Inflammatory macrophage treated with lipopolysaccharide for 4 hours (primary cell): ENCODE results near the gene FN3KRP.
"Not testable (repeated sequence)": the region's sequence is repeated elsewhere in the genome, so short reads cannot be mapped to it uniquely, and the experiment has no call there.

Experiments used
- DNase-seq: peaks from one replicate; pipeline ENCODE4 v3.0.0-alpha.2; 2020

FN3KRP gene

DNA sequence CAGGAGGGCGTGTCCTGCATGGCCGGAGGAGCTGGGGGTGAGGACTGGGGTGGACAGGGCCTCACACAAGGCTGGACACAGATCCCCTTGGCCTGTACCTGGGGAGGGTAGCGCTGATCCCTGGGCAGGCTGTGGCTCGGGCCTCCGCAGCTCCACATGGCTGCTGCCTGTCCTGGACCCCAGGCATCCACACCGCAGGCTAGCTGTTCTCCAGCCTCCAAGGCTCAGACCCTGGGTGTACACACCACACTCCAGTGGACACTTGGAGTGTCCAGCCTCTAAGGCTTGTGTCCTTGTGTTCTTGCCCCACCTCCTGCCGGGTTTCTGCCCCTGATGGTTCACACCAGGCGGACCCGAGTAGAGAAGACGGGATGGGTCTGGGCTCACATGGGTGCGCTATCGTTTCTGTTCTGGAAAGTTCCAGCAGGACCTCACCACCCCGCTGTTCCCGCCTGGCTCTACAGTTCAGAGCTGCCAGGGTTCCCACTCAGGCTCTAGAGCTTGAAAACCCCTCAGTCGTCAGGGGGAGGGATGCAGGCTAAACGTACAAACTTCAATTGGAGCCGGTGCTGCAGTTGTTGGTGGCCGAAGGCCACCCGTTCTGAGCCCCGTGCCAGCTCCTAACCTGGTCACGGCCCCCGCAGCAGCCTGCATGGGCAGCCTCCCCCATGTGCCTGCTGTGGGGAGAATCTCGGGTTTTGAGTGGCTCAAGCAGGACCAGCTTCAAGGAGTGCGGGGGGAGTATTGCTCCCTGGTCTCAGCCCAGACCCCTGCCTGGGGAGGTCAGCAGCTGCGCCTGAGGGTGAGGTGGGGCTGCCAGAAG, 6.6 kb upstream of the FN3KRP start:
- no peak for DNase-seq

GRCh38 chr17:82710499-82711232, 5.8 kb upstream of the FN3KRP start:
- DNase-seq, result no peak

GRCh38 chr17:82713071-82713723, 3.3 kb upstream of the FN3KRP start:
- no peak for DNase-seq

GRCh38 chr17:82718986-82719685, 2.6 kb downstream of the FN3KRP start:
- no peak for DNase-seq

DNA sequence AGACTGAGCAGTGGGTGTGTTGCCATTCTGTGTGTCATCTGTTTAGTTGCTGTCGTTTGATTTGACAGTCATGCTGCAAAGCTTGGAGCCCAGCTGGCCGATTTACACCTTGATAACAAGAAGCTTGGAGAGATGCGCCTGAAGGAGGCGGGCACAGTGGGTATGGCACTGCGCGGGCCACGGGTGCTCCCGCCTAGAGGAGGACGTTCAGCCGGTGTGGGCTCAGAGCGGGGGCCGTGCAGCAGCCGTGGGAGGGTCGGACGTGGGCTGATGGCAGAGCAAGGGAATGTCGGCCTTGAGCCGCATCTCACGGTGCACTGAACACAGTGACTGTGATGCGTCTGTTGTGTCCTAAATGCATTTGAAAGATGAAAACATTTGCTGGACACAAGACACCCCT, 3.7 kb downstream of the FN3KRP start:
- no peak for DNase-seq

GRCh38 chr17:82722341-82723013, 6.0 kb downstream of the FN3KRP start:
- DNase-seq, result no peak

DNA sequence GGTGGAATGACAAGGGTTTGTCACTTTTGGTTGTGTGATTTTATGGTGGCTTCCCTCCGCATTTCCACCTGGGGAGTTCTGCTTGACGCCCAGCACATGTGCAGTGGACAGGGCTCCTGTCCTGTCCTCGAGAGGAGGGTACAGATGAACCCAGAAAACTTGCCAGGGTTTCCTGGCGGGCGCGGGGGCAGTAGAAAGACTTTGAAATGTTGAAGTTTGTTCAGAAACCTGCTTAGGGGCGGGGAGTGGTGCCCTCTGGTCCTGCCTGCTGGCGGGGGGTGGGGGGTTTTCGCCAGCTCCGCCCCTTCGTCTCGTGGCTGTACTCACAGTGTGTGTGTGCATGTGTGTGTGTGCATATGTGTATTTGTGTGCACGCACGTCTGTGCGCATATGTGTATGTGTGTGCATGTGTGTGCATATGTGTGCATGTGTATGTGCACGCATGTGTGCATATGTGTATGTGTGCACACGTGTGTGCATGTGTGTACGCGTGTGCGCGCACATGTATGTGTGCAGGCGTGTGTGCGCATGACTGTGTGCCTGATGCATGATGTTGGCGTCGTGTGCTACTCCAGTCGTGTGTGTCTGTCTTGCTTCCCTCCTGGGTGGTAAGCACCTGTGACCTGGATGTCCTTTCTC, 6.8 kb downstream of the FN3KRP start:
- no peak for DNase-seq

- DNase-seq, result no peak
These were observed 9.9 kb downstream of the FN3KRP start for GRCh38 chr17:82726427-82726826.

- no peak for DNase-seq
These were observed 13.2 kb downstream of the FN3KRP start for GRCh38 chr17:82729479-82730260.

DNA sequence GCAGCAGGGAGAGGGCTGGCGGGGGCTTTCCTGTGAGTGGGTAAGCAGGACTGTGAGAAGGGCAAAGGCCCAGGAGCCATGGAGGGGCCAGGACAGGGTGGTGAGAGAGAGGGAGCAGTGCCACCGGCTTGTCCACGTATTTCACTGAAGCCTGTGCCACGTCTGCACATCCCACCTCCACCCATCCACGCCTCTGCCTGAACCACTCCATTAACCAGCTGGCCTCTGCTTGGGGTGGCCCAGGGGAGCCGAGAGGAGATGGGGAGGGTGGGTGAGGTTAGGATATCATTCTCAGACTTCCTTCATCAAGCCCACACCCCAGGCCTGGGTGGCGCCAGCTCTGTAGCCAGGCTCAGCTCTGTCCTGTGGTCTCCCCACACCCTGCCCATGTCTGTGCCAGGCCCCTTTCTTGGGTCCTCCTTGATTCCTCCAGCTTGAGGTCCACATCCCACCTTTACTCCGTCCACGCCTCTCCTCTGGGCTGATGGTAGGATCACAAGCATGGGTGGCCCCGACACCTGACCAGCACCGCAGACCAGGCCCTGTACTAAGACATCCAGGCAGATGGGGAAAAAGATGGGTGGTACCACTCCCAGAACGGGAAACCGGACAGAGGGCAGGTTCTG, 15.7 kb downstream of the FN3KRP start:
- no peak for DNase-seq

DNA sequence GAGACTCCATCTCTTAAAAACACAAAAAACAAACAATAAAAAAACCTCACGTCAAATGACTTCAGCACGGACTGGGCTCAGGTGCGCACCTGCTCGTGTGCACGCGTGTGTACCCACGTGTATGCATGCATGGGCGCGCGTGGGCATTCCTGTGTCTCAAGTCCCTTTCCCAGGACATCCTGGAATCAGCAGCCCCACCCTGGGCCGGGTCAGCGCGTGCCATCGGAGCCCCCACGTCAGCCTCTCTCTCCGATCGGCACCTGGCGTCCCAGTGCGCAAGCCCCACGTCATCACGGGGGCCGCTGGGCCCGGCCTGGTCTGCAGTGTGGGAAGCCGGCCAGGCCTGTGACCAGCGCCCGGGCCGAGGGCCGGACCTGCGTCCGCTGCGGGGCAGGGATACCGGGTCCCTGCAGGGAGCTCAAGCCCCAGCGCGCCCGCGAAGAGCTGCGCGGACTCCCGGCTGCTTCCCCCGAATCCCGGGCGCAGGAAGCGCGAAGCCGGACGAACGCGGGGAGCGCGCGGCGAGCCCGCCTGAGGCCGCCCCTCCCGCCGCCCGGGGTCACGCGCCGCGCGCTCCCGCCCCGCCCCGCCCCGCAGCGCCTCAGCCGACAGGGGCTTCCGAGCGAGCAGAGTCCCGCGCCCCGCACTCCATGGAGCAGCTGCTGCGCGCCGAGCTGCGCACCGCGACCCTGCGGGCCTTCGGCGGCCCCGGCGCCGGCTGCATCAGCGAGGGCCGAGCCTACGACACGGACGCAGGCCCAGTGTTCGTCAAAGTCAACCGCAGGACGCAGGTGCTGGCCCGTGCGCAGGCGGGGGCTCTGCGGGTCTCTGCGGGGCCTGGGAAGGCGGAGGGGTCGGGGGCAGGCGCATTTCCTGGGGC, 18.7 kb downstream of the FN3KRP start, which contains the start of gene FN3K:
FN3K (plus strand) TSS at position 629 of the 880 bp plus-strand sequence; CDS start at position 651, 22 bp downstream.
- peak; percentile 11 for DNase-seq

GRCh38 chr17:82736511-82737185, 20.1 kb downstream of the FN3KRP start:
- DNase-seq, result no peak

DNA sequence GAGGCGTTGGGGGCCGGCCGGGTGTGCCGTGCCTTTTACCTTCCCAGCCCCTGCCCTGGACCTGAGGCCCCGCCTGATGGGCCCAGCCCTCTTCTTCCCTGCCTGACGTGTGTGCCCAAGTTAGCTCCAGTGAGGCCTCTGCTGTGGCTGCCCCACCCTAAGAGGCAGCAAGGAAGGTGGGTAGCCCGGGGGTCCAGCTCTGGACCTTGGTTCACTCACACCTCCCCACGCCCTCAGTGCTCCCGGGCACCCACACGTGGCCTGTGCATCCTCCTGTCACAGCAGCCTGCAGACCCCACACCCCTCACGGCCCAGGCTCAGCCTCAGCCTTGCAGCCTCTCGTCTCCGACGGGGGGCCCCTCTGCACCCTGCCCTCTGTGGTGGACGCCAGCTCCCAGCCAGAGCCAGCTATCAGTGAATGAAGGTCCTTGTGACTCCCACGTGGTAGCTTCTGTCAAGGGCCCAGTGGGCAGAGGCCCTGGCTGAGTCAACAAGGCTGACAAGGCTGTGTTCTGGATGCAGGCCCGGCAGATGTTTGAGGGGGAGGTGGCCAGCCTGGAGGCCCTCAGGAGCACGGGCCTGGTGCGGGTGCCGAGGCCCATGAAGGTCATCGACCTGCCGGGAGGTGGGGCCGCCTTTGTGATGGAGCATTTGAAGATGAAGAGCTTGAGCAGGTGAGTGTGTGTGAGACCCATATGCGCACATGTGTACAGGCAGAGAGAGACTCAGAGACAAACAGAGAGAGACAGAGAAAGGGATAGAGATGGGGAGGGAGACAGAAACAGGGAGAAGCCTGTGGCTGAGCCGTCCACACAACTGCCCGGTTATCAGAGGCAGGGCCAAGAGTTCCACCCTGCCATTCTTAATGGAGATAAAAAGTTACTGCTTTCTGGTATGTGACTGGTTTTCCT, 21.7 kb downstream of the FN3KRP start:
- DNase-seq, result no peak

DNA sequence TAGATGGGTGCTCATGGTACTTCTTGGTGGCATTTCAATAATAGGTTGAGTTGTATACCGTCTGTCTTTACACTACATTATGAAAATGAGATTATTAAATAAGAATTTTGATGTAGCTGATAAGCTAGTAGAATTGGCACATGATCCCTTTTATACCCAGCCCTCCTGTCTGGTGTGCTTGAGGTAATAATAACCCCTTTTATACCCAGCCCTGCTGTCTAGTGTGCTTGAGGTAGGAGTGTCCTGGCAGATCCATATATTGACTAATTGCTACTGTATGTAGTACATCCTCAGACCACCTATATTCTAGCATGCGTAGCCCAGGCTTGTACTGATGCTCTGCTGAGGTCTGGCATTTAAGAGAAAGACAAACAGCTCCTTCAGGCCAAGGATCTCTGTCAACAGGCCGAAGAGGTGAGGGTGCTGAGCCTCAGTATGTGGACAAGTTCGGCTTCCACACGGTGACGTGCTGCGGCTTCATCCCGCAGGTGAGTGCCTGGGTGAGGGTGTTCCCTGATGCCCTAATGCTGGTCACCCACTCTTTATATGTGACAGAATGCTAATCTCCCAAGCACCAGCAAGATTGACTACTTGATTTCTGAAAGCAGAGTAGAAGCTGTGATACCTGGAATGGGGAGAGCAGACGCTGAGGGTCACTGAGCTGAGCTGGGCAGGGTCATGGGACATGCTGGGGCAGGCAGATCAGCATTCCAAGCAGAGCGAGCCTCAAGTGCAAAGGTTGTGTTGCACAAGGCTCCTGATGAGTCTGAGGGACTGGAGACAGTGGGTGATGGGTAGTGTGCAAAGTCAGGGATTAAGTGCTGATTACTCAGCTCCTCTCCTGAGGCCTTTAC, 24.6 kb downstream of the FN3KRP start:
- DNase-seq, result no peak

DNA sequence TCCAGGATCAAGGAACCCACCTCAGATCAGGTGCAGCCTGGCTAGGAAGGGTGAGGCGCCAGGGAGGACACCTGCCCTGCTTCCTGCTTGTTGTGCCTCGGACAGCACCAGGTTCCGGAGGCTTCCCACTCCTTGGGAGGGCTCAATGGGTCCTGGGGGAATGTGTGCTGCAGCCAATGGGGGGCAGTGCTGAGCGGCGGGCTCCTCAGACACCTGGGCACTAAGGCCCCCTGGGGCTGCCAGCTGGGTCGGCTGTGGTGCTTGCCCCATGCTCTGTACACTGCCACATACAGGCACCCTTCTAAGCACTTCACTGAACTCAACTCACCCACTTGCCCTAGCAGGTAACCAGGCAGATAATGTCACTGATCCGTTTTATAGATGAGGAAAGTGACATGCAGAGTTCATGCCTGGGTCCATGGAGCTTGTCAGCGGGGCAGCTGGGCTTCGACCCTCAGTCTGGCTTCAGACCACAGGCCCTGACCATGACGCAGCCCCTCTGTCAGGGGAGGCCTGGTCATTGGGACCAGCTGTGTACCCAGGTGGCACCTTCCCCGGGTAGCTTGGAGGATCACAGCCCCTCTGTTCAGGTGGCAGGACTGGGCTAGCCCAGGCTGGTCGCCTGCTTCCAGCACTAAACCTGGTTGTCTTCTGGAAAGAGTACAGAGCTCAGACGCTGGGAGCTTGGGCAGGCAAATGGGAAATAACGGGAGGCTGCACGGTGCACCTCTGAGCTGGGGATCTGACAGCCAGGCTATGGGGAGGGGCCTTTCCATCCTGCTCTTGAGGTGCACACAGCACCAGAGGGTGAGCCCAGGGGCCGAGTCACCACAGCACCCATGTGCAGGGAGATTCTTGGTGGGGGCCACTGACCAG, 27.1 kb downstream of the FN3KRP start:
- DNase-seq, result no peak

GRCh38 chr17:82744736-82745135, 28.2 kb downstream of the FN3KRP start:
- DNase-seq, result not testable (repeated sequence)
